OCI-LY1 (cell line): Measurements from ENCODE around the gene GSG1L.

ENCODE experiments used
- CTCF ChIP-seq: fragments of 200-600 bp; sonication (generic), shearing (Covaris generic); IDR thresholded peaks from 2 replicates; pipeline ENCODE4 v1.5.1; 2017; ENCODE audit warnings: mild to moderate bottlenecking, antibody characterized with exemption, low read length, moderate library complexity, mixed read lengths
- EZH2 ChIP-seq: fragments of 200-600 bp; sonication (generic), shearing (Covaris generic); IDR thresholded peaks from 2 replicates; pipeline ENCODE4 v1.8.0; 2017; ENCODE audit warnings: borderline replicate concordance, mixed run types, mild to moderate bottlenecking, antibody characterized with exemption, low read length, moderate library complexity, mixed read lengths

- TF ChIP-seq CTCF (no peak), EZH2 (no peak)
These were observed 223.0 kb downstream of the GSG1L start for GRCh38 chr16:27840311-27841060.
